Panc1 (cell line): ENCODE data around the gene SEPTIN5. TPM values are rescaled to one million over a fixed set of nuclear protein-coding genes. Genes with fewer than 3 reads are reported as not detected.

Experiments
- ATAC-seq: fragments of 200-7000 bp; cut with Tn5 transposase; 2 replicates; pipeline ENCODE4 v1.9.1; 2020; ENCODE audit warnings: mild to moderate bottlenecking, moderate library complexity
- BruUV-seq: library from RNA; stranded (reverse); fragments of 400-500 nt; replicated peaks from 2 replicates; lab custom pipeline; 2021; lab: Mats Ljungman, UMichigan
- CTCF ChIA-PET: fragments of 300-600 bp; sonication (Branson Sonifier 250); formaldehyde crosslinking; loops from one replicate; lab custom pipeline; 2022; ENCODE audit warnings: antibody characterized with exemption; lab: Charles Lee
- POLR2A ChIA-PET: fragments of 300-600 bp; sonication (Branson Sonifier 250); formaldehyde crosslinking; loops from one replicate; lab custom pipeline; 2022; ENCODE audit warnings: antibody characterized with exemption; lab: Charles Lee
- DNase-seq: peaks from one replicate; pipeline ENCODE4 v3.0.0-alpha.2; 2010; ENCODE audit warnings: low read depth, low spot score
- H3K27ac ChIP-seq: 2 replicates; pipeline ENCODE4 v1.5.1; 2011; ENCODE audit warnings: mild to moderate bottlenecking, low read length, inconsistent platforms
- H3K27me3 ChIP-seq: fragments of 200-500 bp; sonication (Bioruptor generic); 2 replicates; pipeline ENCODE4 v1.6.0; 2014; ENCODE audit warnings: low read length, inconsistent platforms; ENCODE audit not compliant: control insufficient read depth, insufficient read depth
- H3K36me3 ChIP-seq: fragments of 200-500 bp; sonication (Bioruptor generic); 2 replicates; pipeline ENCODE4 v1.5.1; 2014; ENCODE audit warnings: inconsistent platforms, mild to moderate bottlenecking, low read length, moderate library complexity; ENCODE audit not compliant: control insufficient read depth, insufficient read depth
- H3K4me1 ChIP-seq: 2 replicates; pipeline ENCODE4 v1.5.1; 2011; ENCODE audit warnings: inconsistent platforms, mild to moderate bottlenecking, low read length, moderate library complexity; ENCODE audit not compliant: control insufficient read depth, insufficient read depth
- H3K4me3 ChIP-seq, 2 experiments: 2 replicates each; pipeline ENCODE4 v1.5.1; 2011 to 2012; ENCODE audit warnings: low read depth in 2 of 2, low read length in 2 of 2, mild to moderate bottlenecking in 2 of 2, inconsistent platforms in 1 of 2, moderate library complexity in 1 of 2
- H3K9me3 ChIP-seq: fragments of 200-500 bp; sonication (Bioruptor generic); 2 replicates; pipeline ENCODE4 v1.5.1; 2014; ENCODE audit warnings: low read depth, mild to moderate bottlenecking, inconsistent platforms, low read length, moderate library complexity; ENCODE audit not compliant: control insufficient read depth, insufficient read depth
- CTCF ChIP-seq: fragments of 450-650 bp; IDR thresholded peaks from 2 replicates; pipeline ENCODE4 v1.5.1; 2017; ENCODE audit warnings: mild to moderate bottlenecking
- POLR2AphosphoS5 ChIP-seq: IDR thresholded peaks from 2 replicates; pipeline ENCODE4 v1.6.1; 2012; ENCODE audit warnings: mild to moderate bottlenecking, low read depth, low read length, moderate library complexity
- REST ChIP-seq, 2 experiments: IDR thresholded peaks; 2 replicates each; pipeline ENCODE4 v1.6.1; 2011 to 2012; ENCODE audit warnings: low read depth in 2 of 2, control low read depth in 1 of 2, low read length in 1 of 2, mild to moderate bottlenecking in 1 of 2, moderate library complexity in 1 of 2; ENCODE audit not compliant: insufficient read depth in 1 of 2
- SIN3A ChIP-seq: IDR thresholded peaks from 2 replicates; pipeline ENCODE4 v1.6.1; 2012; ENCODE audit warnings: low read depth, mild to moderate bottlenecking, low read length, moderate library complexity, borderline replicate concordance; ENCODE audit not compliant: insufficient read depth
- TCF7L2 ChIP-seq: IDR thresholded peaks from 2 replicates; pipeline ENCODE4 v1.6.1; 2011; ENCODE audit warnings: mild to moderate bottlenecking, low read depth, low read length, inconsistent platforms
- in situ Hi-C: cut with HindIII; loops from 2 replicates; pipeline ENCODE4 v1.10.0; 2016; ENCODE audit warnings: low sequenced_read_pairs, low pct_unique_long_range_greater_than_20kb
- intact Hi-C: fragments of 100-400 bp; cut with micrococcal nuclease; formaldehyde crosslinking; loops from one replicate; pipeline ENCODE4 v1.10.0; 2022; ENCODE audit not compliant: unreplicated experiment
- total RNA-seq: library from RNA; stranded (reverse); gene quantifications from one replicate; pipeline ENCODE4 v1.2.1, GENCODE V29; 2021; ENCODE audit not compliant: unreplicated experiment

The SEPTIN5 gene
- total RNA-seq, 1 experiment from 2014 or later, result 17.2 TPM

- H3K9me3 ChIP-seq, result no peaks in the 10 kb centered on the region
- in situ Hi-C loops (no loop called here), intact Hi-C loops (no loop called here)
- no peaks in the 10 kb centered on the region for H3K36me3 ChIP-seq
- peak overlapping the region; percentile 58 to 71 for H3K4me3 ChIP-seq
- BruUV-seq, result no TSS peak
- DNase-seq (no peak), ATAC-seq (peak; percentile 24; the same call in 1 of the 2 replicates)
- H3K4me1 ChIP-seq, result peaks cover 19% of the 10 kb centered on the region
- no peak; the same call in 1 of the 2 replicates for TF ChIP-seq SIN3A
- TF ChIP-seq TCF7L2, result no peak
- peak; percentile 80 for TF ChIP-seq CTCF
- 0 out of 2 replicates have a peak, but pooled peaks have one; percentile 15 for TF ChIP-seq POLR2AphosphoS5
- TF ChIP-seq REST (IDR thresholded peaks at IDR 0.05; ENCODE audit: insufficient read depth in 1 of 2, low read depth in 2 of 2, low read length in 1 of 2), result no peak
- H3K27ac ChIP-seq, result peak overlapping the region; percentile 99
- POLR2A ChIA-PET, result interaction anchor here (0.6 kb wide), 1 partner anchor 169 kb away, joined by 6 read pairs; no protein-coding TSS in a partner anchor
- CTCF ChIA-PET, result interaction anchor here (0.6 kb wide), 1 partner anchor 745 kb away, joined by 5 read pairs; no protein-coding TSS in a partner anchor
- no peaks in the 10 kb centered on the region for H3K27me3 ChIP-seq
Observed at GRCh38 chr22:19756288-19757128, 42.2 kb downstream of the SEPTIN5 start.

- ATAC-seq (peak; percentile 29), DNase-seq (no peak)
- Histone ChIP-seq H3K9me3 (no peaks in the 10 kb centered on the region), H3K36me3 (no peaks in the 10 kb centered on the region), H3K4me3 (peak overlapping the region; percentile 58 to 71), H3K4me1 (peaks cover 14% of the 10 kb centered on the region), H3K27ac (peak overlapping the region; percentile 99), H3K27me3 (no peaks in the 10 kb centered on the region)
- POLR2A ChIA-PET, result no interaction called here
- TF ChIP-seq CTCF (no peak), TCF7L2 (no peak), POLR2AphosphoS5 (0 out of 2 replicates have a peak, but pooled peaks have one; percentile 9), REST (IDR thresholded peaks at IDR 0.05; ENCODE audit: insufficient read depth in 1 of 2, low read depth in 2 of 2, low read length in 1 of 2) (no peak)
- CTCF ChIA-PET, result interaction anchor here (0.6 kb wide), 1 partner anchor 746 kb away, joined by 5 read pairs; no protein-coding TSS in a partner anchor
- BruUV-seq, result no TSS peak
- intact Hi-C loops, result no loop called here
- in situ Hi-C loops, result no loop called here
Observed at GRCh38 chr22:19757140-19757984, 43.1 kb downstream of the SEPTIN5 start.
